ENCODE measurements around the gene CLDN34. TPM values are rescaled to one million over a fixed set of nuclear protein-coding genes. Genes with fewer than 3 reads are reported as not detected.

Gene CLDN34
- total and polyA plus RNA-seq, 2 experiments from 2014 or later: not detected

- Histone ChIP-seq H3K4me1 (ENCODE audit: insufficient read depth) (no peaks in the 10 kb centered on the region), H3F3A (ENCODE audit: insufficient read depth) (no peaks in the 10 kb centered on the region), H3K9me2 (ENCODE audit: insufficient read depth) (no peaks in the 10 kb centered on the region), H3K4me2 (ENCODE audit: unreplicated experiment) (no peak overlapping the region), H3K9ac (no peak overlapping the region), H4K20me1 (ENCODE audit: insufficient read depth) (no peaks in the 10 kb centered on the region), H3K27ac (no peak overlapping the region), H3K79me2 (ENCODE audit: insufficient read depth) (no peaks in the 10 kb centered on the region), H3K27me3 (replicated peaks; ENCODE audit: insufficient read depth) (no peaks in the 10 kb centered on the region), H2AFZ (no peak overlapping the region), H3K4me3 (no peak overlapping the region), H3K36me3 (ENCODE audit: low read depth) (no peaks in the 10 kb centered on the region), H3K9me3 (ENCODE audit: low read depth) (no peaks in the 10 kb centered on the region)
- no peak for TF ChIP-seq EZH2phosphoT487 (IDR thresholded peaks at IDR 0.05; ENCODE audit: insufficient read depth, low read depth)
- no peak for TF ChIP-seq EZH2 (IDR thresholded peaks at IDR 0.05; ENCODE audit: insufficient read depth, poor library complexity, severe bottlenecking)
- 67 to 72% methylated on average over 3 to 5 of the region's 5 CpGs for WGBS, 2 experiments (ENCODE audit: low coverage in 1 of 2, low lambda C conversion rate in 2 of 2, missing lambda C conversion rate in 2 of 2)
- DNase-seq: no peak
- in situ Hi-C loops (cut with MboI): no loop called here
Measured at GRCh38 chrX:9923357-9923756, 43.8 kb upstream of the CLDN34 start.

- Histone ChIP-seq H4K20me1 (ENCODE audit: insufficient read depth) (no peaks in the 10 kb centered on the region), H3K9me3 (ENCODE audit: low read depth) (no peaks in the 10 kb centered on the region), H3K27me3 (replicated peaks; ENCODE audit: insufficient read depth) (no peaks in the 10 kb centered on the region), H3K4me1 (ENCODE audit: insufficient read depth) (no peaks in the 10 kb centered on the region), H3K36me3 (ENCODE audit: low read depth) (no peaks in the 10 kb centered on the region), H3K4me3 (no peak overlapping the region), H3K9me2 (ENCODE audit: insufficient read depth) (no peaks in the 10 kb centered on the region), H2AFZ (no peak overlapping the region), H3K27ac (no peak overlapping the region), H3F3A (ENCODE audit: insufficient read depth) (no peaks in the 10 kb centered on the region), H3K9ac (no peak overlapping the region), H3K79me2 (ENCODE audit: insufficient read depth) (no peaks in the 10 kb centered on the region), H3K4me2 (ENCODE audit: unreplicated experiment) (no peak overlapping the region)
- DNase-seq: no peak
- in situ Hi-C loops (cut with MboI): no loop called here
- TF ChIP-seq EZH2 (IDR thresholded peaks at IDR 0.05; ENCODE audit: insufficient read depth, poor library complexity, severe bottlenecking) (no peak), EZH2phosphoT487 (IDR thresholded peaks at IDR 0.05; ENCODE audit: insufficient read depth, low read depth) (no peak)
- 63 to 74% methylated on average over 8 to 9 of the region's 9 CpGs for WGBS, 2 experiments (ENCODE audit: low coverage in 1 of 2, low lambda C conversion rate in 2 of 2, missing lambda C conversion rate in 2 of 2)
Measured at GRCh38 chrX:9926002-9926401, 41.2 kb upstream of the CLDN34 start.

GRCh38 chrX:9927698-9928482 lies 39.3 kb upstream of the CLDN34 start:
- TF ChIP-seq EZH2 (IDR thresholded peaks at IDR 0.05; ENCODE audit: insufficient read depth, poor library complexity, severe bottlenecking) (no peak), EZH2phosphoT487 (IDR thresholded peaks at IDR 0.05; ENCODE audit: insufficient read depth, low read depth) (no peak)

GRCh38 chrX:9935436-9935835 lies 31.7 kb upstream of the CLDN34 start:
- H3K9me3 ChIP-seq (ENCODE audit: low read depth): no peaks in the 10 kb centered on the region
- no peaks in the 10 kb centered on the region for H3K9me2 ChIP-seq (ENCODE audit: insufficient read depth)
- WGBS, 2 experiments (ENCODE audit: low coverage in 1 of 2, low lambda C conversion rate in 2 of 2, missing lambda C conversion rate in 2 of 2): 42 to 44% methylated on average over 3 of the region's 3 CpGs
- no peaks in the 10 kb centered on the region for H4K20me1 ChIP-seq (ENCODE audit: insufficient read depth)
- TF ChIP-seq EZH2phosphoT487 (IDR thresholded peaks at IDR 0.05; ENCODE audit: insufficient read depth, low read depth) (no peak), EZH2 (IDR thresholded peaks at IDR 0.05; ENCODE audit: insufficient read depth, poor library complexity, severe bottlenecking) (no peak)
- no peaks in the 10 kb centered on the region for H3F3A ChIP-seq (ENCODE audit: insufficient read depth)
- H3K4me1 ChIP-seq (ENCODE audit: insufficient read depth): no peaks in the 10 kb centered on the region; the same call in 1 of the 2 replicates
- no peak overlapping the region for H3K27ac ChIP-seq
- H3K9ac ChIP-seq: no peak overlapping the region
- no peak overlapping the region for H3K4me3 ChIP-seq
- H2AFZ ChIP-seq: no peak overlapping the region
- DNase-seq: no peak
- in situ Hi-C loops (cut with MboI): no loop called here
- no peaks in the 10 kb centered on the region for H3K79me2 ChIP-seq (ENCODE audit: insufficient read depth)
- no peaks in the 10 kb centered on the region for H3K36me3 ChIP-seq (ENCODE audit: low read depth)
- no peaks in the 10 kb centered on the region for H3K27me3 ChIP-seq (replicated peaks; ENCODE audit: insufficient read depth)
- H3K4me2 ChIP-seq (ENCODE audit: unreplicated experiment): no peak overlapping the region

More at GRCh38 chrX:9927698-9928482, 39.3 kb upstream of the CLDN34 start:
- Histone ChIP-seq H3K79me2 (ENCODE audit: insufficient read depth) (no peaks in the 10 kb centered on the region), H3K27me3 (replicated peaks; ENCODE audit: insufficient read depth) (no peaks in the 10 kb centered on the region), H3K9ac (no peak overlapping the region), H3F3A (ENCODE audit: insufficient read depth) (no peaks in the 10 kb centered on the region), H3K36me3 (ENCODE audit: low read depth) (no peaks in the 10 kb centered on the region), H3K9me3 (ENCODE audit: low read depth) (no peaks in the 10 kb centered on the region), H2AFZ (no peak overlapping the region), H3K9me2 (ENCODE audit: insufficient read depth) (no peaks in the 10 kb centered on the region), H3K27ac (no peak overlapping the region), H4K20me1 (ENCODE audit: insufficient read depth) (no peaks in the 10 kb centered on the region), H3K4me3 (no peak overlapping the region), H3K4me1 (ENCODE audit: insufficient read depth) (no peaks in the 10 kb centered on the region), H3K4me2 (ENCODE audit: unreplicated experiment) (no peak overlapping the region)
- DNase-seq: no peak
- in situ Hi-C loops (cut with MboI): no loop called here
- WGBS, 2 experiments (ENCODE audit: low coverage in 1 of 2, low lambda C conversion rate in 2 of 2, missing lambda C conversion rate in 2 of 2): 56 to 61% methylated on average over 6 to 10 of the region's 11 CpGs
